HG03432 (cell line): ENCODE results near the gene MACC1.

ENCODE experiments used
- ATAC-seq: cut with Tn5 transposase; IDR thresholded peaks from one replicate; pipeline ENCODE4 v1.9.1; 2021; ENCODE audit warnings: mild to moderate bottlenecking, moderate library complexity; ENCODE audit not compliant: unreplicated experiment

MACC1 gene

DNA sequence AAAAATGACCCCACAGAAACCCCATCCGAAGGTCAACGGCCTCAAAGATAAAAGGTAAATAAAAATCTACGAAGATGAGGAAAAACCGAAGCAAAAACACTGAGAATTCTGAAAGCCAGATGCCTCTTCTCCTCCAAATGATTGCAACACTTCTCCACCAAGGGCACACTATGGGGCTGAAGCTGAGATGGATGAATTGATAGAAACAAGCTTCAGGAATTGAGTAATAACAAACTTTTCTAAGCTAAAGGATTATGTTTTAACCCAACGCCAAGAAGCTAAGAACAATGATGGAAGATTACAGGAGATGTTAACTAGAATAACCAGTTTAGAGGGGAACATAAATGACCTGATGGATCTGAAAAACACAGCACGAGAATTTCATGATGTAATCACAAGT lies 127.8 kb downstream of the MACC1 start:
- ATAC-seq, result no peak

GRCh38 chr7:20085086-20085485 lies 132.1 kb downstream of the MACC1 start:
- ATAC-seq, result no peak
